Fibroblast of peridontal ligament (primary cell): ENCODE data around the gene ZNF407.

Source experiments
- DNase-seq: peaks from one replicate; pipeline ENCODE4 v3.0.0-alpha.2; 2010; ENCODE audit errors: extremely low read depth

The ZNF407 gene

DNA sequence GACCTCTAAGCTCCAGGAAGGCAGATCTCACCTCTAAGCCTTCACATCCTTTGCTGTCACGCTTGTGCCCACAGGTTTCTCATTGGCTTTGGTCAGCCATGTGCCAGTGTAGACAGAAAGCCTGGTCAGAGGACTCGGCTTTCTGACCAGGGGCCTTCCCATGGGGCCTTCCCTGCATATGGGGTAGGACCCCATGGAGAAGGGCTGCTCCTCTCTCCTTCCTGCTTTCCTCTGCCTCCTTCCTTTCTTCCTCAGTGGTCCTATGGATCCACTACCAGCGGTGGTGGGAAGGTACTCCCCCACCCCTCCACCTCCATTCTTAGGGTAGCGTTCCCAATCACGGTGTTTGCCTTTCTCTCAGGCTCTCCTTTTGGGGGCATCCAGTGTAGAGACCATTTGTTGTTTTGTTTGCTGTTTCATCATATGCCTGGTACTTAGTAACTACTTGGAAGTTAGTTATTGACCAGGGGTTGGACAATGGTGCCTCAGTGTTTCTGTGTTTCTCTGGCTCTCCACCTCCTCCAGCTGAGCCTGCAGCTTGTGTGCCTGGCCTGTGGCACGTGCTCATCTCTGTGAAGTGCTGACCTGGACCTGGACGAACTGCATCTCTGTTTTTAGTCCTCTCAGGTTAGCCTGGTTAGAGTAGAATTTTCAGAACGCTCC is 71.6 kb downstream of the ZNF407 start:
- no peak for DNase-seq

DNA sequence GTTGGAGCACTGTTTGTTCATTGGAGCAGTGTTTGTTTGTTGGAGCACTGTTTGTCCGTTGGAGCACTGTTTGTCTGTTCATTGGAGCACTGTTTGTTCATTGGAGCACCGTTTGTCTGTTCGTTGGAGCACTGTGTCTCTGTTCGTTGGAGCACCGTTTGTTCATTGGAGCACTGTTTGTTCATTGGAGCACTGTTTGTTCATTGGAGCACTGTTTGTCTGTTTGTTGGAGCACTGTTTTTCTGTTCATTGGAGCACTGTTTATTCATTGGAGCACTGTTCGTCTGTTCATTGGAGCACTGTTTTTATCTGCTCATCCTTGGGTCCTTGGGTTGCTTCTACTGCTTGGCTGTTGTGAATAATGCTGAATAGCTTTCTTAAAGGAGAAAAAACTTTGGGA is 74.7 kb downstream of the ZNF407 start:
- DNase-seq, result no peak

DNA sequence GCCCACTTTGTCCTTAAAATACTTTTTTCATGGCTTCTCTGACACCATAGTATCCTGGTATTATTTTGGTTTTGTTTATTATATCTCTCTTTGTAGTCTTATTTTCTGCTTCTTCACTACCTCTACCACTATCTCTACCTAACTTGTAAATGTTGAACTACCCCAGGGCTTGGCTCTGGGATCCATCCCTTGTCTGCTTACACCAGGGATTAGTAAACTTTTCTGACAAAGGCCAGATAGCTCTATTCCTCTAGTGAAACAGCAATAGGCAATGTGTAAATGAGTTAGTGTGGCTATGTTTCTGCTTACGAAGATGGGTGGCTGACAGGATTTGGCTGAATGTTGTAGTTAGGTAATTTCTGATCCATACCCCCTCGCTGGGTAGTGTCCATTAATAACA is 76.8 kb downstream of the ZNF407 start:
- DNase-seq, result no peak

DNA sequence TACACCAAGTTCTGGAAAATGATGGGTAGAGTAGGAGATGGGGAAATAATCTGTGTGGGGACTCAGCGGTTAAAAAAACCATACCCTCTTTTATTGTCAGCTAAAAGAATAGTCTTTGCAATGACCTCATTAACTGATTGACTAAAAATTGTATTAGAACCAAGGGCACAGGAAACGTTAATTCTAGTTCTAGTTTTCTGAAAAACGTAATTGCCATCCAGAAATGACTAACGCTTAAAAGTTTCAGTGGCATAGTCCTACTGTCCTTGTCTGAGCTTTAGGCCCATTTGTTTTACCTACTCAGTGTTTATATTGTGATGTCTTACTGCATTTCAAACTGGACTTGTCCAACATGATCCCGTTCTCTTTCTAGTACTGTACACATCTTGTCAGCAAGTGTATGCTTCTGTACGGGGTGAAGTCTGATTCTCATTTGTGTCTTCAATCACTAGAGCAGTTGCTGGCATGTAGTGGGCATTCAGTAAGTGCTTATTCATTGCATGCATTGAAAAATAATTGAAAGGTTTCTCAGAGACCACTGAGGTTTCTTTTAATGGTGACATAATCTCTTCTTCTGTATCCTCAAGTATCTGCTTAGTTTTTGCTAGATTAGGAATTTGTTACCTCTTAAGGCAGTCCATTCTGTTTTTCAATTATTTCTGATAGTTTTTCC is 81.5 kb downstream of the ZNF407 start:
- DNase-seq, result no peak

DNA sequence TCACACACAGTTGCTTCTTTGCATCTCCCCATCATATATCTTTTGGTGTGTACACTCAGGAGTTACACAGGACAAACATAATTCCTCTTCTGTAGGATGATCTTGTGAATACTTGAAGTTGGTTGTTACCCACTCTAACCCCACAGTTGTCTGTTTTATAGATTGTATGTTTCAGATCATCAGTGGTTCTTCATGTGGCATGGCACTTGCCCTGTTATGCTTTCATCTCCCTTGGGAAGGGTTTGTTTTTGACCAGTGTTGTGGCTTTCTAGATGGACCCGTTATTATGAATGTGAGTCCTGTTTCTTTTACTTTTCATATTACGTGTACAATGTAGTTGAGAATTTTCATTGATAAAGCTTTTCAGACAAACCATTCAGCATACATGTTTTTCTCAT is 82.0 kb downstream of the ZNF407 start:
- DNase-seq, result no peak

DNA sequence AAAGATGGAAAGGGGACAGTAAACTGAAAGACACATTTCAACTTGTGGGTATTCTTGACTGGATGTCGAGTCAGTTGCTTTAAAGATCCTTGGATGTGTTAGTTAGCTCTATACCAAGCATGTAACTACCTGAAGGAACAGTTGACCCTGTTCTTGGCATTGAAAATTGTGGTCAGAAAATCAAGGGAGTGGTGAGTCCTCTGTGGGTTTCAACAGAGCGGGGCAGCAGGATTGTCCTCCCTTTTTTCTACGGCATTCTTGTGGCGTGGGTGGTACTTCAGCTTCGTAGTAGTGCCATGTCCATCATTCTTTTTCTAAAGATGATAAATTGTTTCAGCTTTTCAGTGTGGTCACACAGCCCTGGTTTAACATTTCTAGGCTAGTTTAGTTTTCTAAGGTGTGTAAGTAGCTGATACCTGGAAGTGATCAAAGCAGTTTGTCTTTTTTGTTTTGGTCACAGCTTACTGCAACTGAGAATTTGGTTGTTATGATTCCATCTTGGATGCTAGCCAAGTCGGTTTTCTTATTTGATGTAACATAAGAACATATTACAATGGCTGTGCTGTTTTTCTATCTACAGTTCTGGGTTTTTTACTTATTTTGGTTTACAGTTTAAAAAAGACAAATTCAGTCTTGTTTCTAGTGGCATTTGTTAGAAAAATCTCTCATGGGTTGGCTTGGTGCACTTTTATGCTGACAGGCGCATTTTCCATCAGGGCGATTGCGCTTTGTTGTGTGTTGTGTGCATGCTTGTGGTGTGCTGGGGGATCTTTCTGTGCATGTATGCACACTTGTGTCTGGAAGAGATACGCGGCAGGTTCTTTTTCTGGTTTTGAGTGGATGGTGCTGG is 84.7 kb downstream of the ZNF407 start:
- DNase-seq, result peak; percentile 43

DNA sequence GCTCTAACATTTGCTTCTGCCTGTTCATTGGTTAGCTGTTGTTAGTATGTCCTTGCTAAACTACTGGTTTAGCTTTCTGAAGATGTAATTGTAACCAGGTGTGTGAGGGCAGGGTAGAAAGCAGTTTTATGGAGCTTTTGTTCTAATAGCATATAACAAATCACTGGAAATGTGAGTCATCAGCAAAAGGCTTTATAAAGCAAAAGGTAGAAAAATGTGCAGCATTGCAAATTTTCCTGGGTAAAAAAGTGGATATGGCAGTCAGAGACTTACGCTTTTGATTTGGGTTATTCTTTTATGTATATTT is 85.3 kb downstream of the ZNF407 start:
- DNase-seq, result peak; percentile 69

DNA sequence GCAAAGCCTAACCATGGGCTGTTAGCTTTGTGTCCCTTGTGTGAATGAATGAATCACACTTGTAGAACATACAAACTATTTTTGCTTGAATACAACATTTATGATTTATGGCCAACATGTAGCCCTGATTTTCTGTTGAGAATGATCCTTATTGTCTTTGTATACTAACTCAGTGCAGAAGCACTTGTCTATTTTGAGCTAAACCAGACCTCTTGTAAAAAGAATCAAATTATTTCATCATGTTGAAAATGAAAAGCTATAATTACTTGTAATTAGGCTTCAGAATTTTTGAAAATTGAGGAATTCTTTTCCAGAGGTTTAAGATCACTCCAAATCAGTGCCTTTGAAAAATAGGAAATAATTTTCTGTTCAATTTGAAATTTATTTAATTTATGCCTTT is 85.9 kb downstream of the ZNF407 start:
- peak; percentile 11 for DNase-seq

DNA sequence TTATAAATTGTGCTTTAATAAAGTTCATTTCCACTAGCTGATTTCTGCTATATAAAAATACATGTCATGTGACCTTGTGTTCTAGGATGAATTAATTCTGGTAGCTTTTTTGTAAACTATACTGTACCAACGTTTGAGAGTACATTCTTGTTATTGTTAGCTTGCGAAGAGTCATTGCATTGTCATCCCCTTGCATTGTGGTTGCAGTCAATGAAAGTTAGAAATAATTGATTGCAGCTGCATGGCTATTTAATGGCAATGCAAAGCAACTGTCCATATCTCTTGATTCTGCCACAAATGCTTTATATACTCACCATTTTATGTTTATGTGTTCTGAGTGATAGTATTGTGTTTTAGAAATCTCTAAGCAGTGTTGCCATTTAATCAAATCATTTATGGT is 91.6 kb downstream of the ZNF407 start:
- DNase-seq, result peak; percentile 90

DNA sequence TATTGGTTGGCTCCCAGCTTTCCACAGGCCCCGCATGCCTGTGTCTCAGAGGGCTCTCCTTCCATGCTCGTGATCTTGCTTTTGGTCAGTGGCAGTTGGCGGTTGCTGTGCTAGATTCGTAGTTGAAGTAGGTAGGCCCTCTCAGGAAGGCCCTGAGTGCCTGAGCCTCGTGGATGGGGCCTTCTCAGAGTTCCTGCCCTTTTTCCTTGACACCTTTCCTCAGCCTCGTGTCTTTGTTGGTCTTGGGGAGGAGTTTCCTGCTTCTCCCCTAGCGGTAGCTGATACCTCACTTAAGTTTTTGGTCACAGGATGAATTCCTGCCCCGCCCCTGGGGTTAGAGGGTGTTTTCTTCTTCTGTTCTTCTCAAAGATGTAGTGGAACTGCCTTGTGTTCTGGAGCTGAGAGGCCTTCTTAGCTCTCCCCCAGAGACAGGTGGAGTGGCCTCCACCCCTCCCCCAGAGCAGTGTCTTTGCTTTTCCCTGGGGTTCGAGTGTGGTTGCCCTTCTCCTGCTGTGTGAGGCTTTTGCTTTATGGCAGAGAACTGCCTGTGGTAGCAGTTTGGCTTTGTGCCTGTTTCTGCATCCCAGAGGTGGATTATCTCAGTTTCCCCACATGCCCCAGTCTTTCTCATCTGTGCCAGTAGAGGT is 94.8 kb downstream of the ZNF407 start:
- no peak for DNase-seq

DNA sequence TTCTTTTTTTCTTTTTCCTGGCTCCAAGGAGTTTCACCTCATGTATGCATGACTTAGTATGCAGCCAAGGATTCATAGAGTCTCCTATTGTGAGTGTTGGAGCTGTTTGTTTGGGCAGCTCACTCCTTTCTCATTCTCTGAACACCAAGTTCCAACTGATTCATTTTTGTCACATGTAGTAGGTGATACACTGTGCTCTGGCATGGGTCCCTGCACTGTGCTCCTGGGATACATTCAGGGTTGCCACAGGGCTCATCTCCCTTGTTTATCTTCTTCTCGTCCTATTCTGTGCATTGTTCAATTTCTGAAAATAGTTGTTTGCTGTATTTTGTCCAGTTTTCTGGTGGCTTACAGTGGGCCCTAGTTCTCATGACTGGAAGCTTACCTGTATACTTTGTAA is 96.8 kb downstream of the ZNF407 start:
- no peak for DNase-seq

DNA sequence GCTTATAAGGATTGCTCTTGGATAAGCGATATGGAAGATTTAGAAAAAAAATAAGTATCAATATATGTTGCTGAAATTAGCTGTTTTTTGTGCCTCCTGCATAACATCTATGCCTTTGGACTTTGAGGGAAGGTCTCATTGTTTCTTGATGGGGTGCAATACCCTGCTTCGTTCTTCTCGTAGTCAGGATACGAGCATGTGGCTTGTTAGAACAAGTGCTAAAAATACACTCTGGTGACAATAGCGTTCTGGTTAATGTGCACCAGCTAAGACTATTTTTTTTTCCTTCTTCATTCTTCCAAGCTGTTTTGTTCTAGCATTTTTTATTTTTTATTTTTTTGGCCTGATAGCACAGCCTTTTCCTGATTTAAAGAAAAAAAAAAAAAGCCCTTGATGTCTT is 97.5 kb downstream of the ZNF407 start:
- DNase-seq, result no peak

DNA sequence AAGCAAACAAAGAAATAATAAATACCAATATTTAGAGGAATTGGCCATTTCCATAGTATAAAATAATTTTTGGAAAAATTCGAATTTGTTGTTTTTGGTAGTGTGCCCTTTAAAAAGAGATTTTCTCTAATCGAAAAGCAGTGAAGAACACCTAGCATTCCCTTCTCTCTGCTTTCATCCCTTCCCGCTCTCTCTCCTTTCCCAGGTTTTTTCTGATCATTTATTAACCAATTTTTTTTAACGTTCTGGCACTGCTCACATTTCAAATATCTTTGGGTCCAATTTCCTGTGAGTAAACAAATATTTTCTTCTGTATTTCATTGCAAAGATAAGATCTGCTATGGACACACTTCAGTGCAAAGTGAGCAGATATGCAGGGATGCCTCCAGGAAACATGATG is 101.2 kb downstream of the ZNF407 start:
- no peak for DNase-seq

DNA sequence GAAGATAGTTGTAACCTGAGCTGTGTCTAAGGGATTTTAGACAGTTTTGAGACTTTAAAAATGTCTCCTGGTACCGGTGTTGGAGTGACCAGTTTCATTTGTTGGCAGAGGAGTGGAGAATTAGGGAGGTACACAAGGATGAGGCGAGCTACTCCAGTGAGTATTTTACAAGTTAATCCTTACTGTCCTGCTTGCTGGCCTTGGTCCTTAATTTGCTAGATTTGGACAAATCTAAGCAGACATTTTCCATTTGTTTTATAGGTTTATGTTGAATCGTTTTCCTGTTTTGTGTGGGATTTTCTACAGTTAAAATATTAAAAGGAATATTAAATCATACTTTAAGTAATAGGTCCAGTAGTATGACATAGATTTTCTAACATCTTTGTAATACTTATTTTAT is 101.8 kb downstream of the ZNF407 start:
- DNase-seq, result no peak

DNA sequence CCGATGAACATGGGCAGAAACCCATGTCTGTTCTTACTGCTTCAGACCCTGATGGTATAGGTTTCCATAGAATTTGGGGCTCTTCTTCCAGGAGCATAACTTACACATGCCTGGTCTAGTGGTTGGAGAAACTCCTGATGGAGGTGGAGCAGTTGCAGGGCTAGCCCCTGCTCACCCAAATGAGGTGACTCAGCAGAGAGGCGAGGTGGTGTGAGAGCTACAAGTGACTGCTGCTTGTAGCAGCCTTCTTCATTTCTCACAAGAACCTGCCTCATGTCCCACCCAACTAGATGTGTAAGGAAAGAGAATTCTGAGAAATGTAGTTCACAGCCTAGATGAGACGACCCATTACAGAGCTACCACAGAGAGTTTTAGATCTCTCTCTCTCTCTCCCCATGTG is 105.3 kb downstream of the ZNF407 start:
- DNase-seq, result no peak

DNA sequence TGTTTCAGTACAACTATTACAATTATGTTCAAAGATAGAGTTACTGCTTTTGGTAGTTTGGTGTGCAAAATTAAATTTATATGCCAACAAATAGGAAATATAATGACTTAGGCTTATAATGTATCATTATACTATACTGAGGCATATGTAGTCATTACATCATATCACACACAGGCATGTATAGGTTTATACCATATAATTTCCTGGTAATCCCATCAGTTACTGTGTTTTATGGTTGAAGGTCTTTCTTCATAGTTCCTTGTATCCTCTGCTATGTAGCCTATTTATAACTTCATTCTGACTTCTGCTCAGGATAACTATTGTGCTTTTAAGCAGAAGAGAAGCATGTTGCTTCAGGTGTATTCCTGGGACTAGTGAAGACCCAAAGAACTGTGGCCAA is 110.5 kb downstream of the ZNF407 start:
- no peak for DNase-seq

DNA sequence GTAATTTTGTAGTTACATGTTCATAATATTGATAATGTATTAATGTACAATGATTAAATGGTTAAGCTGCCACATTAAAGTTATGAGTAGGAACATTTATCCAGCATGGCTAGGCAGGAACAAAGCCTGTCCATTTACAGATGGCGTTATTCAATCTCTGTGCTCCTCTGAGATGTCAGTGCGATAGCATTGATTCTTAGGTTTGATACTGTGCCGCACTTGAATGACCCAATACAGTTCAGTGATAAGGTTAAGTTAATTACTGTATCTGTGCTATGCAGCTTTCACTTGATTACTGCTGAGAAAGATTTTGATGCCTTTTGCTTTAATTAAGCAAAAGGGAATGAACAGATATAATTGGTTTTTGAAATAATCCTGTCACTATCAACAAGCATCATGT is 111.8 kb downstream of the ZNF407 start:
- DNase-seq, result no peak

DNA sequence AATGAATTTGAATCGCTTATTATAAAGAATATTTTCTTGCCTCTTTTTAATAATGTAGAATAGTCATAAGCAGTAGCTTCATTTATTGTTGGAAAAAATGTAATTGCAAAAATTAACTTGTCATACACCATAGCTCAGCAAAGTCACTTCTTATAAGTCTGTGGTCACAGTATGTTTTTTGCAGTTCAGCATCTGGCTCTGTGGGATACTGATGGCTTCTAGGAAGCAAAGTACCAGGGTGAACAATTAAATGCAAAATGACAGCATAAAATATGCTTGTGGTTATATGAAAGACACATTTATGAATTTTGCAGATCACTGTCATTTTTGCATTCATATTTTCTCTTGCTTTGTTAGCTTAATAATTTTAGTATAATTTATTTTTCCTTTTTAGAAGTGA is 116.5 kb downstream of the ZNF407 start:
- DNase-seq, result no peak

DNA sequence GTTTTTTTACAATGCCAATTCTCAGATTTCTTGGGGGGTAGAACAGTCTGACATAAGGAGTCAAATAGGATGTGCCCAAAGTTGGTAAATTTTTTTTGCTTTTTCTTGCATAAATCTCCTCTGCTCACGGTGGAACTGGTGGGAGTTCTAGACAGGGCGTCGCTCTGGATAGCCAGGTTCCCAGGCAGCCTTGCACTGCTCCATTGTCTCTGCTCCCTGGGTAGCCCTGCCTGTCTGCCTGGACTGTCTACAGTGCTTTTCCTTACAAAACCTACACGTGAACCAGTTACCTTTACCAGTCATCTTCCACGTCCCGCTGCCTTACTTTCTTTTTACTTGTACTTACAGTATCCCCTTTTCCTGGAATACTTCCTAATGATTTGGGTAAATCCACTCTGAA is 117.1 kb downstream of the ZNF407 start:
- DNase-seq, result no peak

DNA sequence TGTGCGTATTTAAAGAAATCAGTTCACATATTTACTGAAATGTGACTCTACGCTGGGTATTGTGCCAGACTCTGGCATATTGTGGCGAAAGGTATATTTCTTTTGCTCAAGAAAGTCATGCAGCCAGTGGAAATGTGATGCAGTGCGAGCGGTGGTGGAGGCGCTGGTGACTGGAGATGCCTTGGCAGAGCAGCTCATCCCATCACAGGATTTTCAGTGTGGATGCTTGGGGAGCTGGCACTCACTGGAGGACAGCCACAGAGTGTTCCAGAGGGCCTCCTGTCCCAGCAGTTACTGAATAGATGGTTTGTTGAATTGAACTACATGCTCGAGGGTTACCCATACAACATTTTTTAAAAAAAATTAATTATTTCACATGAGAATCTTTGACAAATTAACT is 117.6 kb downstream of the ZNF407 start:
- no peak for DNase-seq

DNA sequence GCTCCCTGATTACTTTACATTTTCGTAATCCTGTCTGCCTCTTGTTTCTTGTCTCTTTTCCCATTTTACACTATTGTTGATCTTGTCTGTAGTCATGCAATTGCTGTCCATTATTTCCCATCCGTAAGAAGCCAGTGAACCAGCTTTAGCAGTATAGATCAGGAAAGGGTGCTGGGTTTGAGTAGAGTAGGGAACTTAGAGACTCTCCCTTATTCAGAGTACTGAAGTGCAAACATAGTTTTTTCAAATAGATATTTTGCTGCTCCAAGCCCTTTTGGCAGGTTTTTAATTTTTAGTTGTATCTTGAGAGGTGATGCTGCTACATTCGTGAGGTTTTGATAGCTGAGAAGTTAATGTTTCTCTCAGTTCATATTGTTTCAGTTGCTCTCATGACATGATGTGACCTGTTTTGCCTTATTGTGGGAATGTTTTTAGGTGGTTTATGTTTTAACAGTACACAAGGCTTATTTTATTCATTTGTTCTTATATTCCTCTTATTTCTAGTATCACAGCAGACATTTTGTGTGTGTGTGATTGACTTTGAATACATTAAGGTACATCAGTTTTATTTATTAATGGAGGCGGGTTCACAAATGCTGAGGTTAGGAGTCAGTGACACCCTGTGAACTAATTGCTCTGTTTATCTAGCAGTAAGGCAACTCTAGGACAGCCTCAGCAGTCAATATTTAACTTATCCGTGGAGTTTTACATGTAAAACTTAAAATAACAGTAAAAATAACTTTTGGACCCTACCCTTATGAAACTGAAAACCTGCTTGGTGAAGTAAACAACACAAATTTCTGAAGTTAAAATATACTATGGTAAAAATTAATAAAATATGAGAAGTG is 118.4 kb downstream of the ZNF407 start:
- DNase-seq, result no peak

DNA sequence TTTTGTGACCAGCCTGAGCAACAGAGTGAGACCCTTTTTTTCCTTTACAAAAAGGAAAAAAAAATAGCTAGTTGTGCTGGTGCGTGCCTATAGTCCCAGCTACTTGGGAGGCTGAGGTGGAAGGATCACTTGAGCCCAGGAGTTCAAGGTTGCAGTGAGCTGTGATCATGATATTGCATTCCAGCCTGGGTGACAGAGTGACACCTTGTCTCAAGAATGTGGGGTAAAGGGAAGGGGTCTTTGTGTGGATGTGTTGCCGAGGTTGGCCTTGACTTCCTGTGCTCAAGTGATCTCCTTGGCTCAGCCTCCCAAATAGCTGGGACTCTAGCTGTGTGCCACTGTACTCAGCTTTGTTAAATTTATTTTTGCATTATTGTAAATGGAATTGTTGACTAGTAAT is 120.6 kb downstream of the ZNF407 start:
- DNase-seq, result no peak
